Measurements from ENCODE around the gene SLC39A8. TPM values are rescaled to one million over a fixed set of nuclear protein-coding genes. Genes with fewer than 3 reads are reported as not detected.

Gene SLC39A8
- polyA plus RNA-seq, 1 of the 3 experiments (the other 2 are of a cell fraction): 1.5 TPM

DNA sequence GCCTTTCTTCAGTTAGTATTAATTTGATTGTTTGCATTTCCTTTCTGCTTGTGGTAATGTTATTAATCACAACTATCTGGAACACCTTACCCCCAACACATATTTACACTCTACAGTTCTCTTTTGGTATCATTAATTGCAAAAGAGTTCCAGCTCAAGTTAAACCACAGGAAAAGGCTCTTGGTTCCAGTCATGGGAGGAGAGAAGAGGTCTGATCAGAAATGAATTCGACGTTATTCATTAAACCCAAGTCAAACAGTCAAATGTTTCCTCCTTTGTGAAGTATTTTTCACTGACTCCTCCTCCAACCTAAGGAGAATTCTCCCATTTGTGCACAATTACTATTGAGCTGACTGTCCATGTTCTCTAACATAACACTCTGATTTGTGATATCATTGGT lies 91.4 kb downstream of the SLC39A8 start (continued):
- TF ChIP-seq, protein P1, sequence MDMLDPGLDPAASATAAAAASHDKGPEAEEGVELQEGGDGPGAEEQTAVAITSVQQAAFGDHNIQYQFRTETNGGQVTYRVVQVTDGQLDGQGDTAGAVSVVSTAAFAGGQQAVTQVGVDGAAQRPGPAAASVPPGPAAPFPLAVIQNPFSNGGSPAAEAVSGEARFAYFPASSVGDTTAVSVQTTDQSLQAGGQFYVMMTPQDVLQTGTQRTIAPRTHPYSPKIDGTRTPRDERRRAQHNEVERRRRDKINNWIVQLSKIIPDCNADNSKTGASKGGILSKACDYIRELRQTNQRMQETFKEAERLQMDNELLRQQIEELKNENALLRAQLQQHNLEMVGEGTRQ (IDR thresholded peaks at IDR 0.05; ENCODE audit: borderline replicate concordance, low read depth, low read length): no peak
- TF ChIP-seq FOSL2 (IDR thresholded peaks at IDR 0.05; ENCODE audit: borderline replicate concordance, low read depth) (no peak), NFIC (IDR thresholded peaks at IDR 0.05; ENCODE audit: borderline replicate concordance) (no peak), RFX5 (IDR thresholded peaks at IDR 0.05; ENCODE audit: low read length) (no peak), EP300 (IDR thresholded peaks at IDR 0.05; ENCODE audit: borderline replicate concordance in 1 of 2, low read depth in 1 of 2, low read length in 1 of 2) (no peak)
- TF ChIP-seq, protein P2, sequence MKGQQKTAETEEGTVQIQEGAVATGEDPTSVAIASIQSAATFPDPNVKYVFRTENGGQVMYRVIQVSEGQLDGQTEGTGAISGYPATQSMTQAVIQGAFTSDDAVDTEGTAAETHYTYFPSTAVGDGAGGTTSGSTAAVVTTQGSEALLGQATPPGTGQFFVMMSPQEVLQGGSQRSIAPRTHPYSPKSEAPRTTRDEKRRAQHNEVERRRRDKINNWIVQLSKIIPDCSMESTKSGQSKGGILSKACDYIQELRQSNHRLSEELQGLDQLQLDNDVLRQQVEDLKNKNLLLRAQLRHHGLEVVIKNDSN (IDR thresholded peaks at IDR 0.05; ENCODE audit: borderline replicate concordance, low read depth): no peak

DNA sequence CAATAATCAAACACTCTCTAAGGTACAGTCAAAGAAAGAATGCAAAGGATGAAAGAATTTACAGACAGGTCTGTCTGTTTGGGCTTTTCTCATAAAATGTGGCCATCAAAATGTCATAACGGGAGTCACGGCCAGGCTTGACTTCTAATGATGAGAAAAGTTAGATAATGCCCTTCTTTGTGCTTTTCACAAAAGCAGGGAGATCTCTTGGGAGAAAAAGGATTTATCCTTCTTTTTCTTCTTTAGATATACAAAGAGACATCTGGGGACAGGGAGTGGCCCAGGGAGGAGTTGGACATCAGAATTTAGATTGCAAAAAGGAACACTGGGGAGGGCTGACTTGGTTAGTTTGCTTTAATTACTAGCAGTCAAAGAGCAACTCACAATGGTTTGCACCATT lies 93.1 kb downstream of the SLC39A8 start:
- H2AFZ ChIP-seq (ENCODE audit: low read depth): no peak overlapping the region
- H3K79me2 ChIP-seq (ENCODE audit: insufficient read depth): no peaks in the 10 kb centered on the region
- H3K27me3 ChIP-seq (ENCODE audit: insufficient read depth): no peaks in the 10 kb centered on the region
- H3K9me3 ChIP-seq: no peaks in the 10 kb centered on the region
- no peaks in the 10 kb centered on the region for H3F3A ChIP-seq (replicated peaks; ENCODE audit: insufficient read depth)
- H4K20me1 ChIP-seq (ENCODE audit: insufficient read depth): no peaks in the 10 kb centered on the region
- no peaks in the 10 kb centered on the region; a peak in 1 of 4 replicates for H3K4me1 ChIP-seq (ENCODE audit: control insufficient read depth in 1 of 2, insufficient read depth in 2 of 2, low read depth in 1 of 2, low read length in 1 of 2)
- no peaks in the 10 kb centered on the region for H3K36me3 ChIP-seq (replicated peaks in 1 of 2; ENCODE audit: control insufficient read depth in 1 of 2, insufficient read depth in 2 of 2, low read length in 1 of 2)
- POLR2A ChIA-PET: no interaction called here
- H3K4me2 ChIP-seq: no peak overlapping the region
- WGBS (ENCODE audit: low lambda C conversion rate): 94% methylated on average over 2 of the region's 2 CpGs
- H3K27ac ChIP-seq (ENCODE audit: low read depth in 2 of 2, low read length in 1 of 2): no peak overlapping the region
- no peak for DNase-seq
- H3K9me2 ChIP-seq: no peaks in the 10 kb centered on the region
- CTCF ChIA-PET: no interaction called here
- H3K4me3 ChIP-seq (ENCODE audit: low read depth in 2 of 2, low read length in 1 of 2): no peak overlapping the region
- TF ChIP-seq GABPA (IDR thresholded peaks at IDR 0.05; ENCODE audit: low read depth) (no peak), SIN3A (IDR thresholded peaks at IDR 0.05; ENCODE audit: borderline replicate concordance, low read depth, low read length) (no peak), RCOR1 (IDR thresholded peaks at IDR 0.05; ENCODE audit: low read length) (no peak), FOSL2 (IDR thresholded peaks at IDR 0.05; ENCODE audit: borderline replicate concordance, low read depth) (no peak), TEAD4 (IDR thresholded peaks at IDR 0.05; ENCODE audit: borderline replicate concordance, insufficient read depth) (no peak), TCF12 (IDR thresholded peaks at IDR 0.05) (no peak)
- TF ChIP-seq, protein P3, sequence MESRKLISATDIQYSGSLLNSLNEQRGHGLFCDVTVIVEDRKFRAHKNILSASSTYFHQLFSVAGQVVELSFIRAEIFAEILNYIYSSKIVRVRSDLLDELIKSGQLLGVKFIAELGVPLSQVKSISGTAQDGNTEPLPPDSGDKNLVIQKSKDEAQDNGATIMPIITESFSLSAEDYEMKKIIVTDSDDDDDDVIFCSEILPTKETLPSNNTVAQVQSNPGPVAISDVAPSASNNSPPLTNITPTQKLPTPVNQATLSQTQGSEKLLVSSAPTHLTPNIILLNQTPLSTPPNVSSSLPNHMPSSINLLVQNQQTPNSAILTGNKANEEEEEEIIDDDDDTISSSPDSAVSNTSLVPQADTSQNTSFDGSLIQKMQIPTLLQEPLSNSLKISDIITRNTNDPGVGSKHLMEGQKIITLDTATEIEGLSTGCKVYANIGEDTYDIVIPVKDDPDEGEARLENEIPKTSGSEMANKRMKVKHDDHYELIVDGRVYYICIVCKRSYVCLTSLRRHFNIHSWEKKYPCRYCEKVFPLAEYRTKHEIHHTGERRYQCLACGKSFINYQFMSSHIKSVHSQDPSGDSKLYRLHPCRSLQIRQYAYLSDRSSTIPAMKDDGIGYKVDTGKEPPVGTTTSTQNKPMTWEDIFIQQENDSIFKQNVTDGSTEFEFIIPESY (IDR thresholded peaks at IDR 0.05; ENCODE audit: borderline replicate concordance, low read depth): no peak
- TF ChIP-seq, protein P4, sequence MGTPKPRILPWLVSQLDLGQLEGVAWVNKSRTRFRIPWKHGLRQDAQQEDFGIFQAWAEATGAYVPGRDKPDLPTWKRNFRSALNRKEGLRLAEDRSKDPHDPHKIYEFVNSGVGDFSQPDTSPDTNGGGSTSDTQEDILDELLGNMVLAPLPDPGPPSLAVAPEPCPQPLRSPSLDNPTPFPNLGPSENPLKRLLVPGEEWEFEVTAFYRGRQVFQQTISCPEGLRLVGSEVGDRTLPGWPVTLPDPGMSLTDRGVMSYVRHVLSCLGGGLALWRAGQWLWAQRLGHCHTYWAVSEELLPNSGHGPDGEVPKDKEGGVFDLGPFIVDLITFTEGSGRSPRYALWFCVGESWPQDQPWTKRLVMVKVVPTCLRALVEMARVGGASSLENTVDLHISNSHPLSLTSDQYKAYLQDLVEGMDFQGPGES (IDR thresholded peaks at IDR 0.05; ENCODE audit: low read depth, low read length): no peak
- H3K9ac ChIP-seq: no peak overlapping the region
